ENCODE data around the gene CSNK2A1.
A peak's percentile ranks its signal among the peaks of the same experiment; 100 is the strongest.
"Not testable (repeated sequence)": the region's sequence is repeated elsewhere in the genome, so short reads cannot be mapped to it uniquely, and the experiment has no call there.

Gene CSNK2A1

DNA sequence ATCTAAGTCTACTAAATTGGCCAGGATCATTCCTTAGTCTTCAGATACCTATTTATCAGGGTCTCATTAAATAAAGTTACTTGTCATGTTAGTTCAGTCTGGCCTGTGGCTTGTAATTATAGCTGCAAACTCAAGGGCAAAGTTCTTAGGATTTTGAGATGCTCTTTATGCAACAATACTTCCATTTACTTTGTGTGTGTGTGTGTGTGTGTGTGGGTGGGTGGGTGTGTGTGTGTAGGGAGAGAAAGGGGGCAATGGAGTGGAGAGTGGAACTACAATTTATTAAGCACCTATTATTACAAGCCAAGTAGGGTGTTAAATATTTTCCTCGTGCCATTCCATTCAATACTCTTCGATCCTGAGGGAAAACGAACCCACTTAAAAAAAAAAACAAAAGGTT, 63.5 kb downstream of the CSNK2A1 start:
- no peak for DNase-seq

DNA sequence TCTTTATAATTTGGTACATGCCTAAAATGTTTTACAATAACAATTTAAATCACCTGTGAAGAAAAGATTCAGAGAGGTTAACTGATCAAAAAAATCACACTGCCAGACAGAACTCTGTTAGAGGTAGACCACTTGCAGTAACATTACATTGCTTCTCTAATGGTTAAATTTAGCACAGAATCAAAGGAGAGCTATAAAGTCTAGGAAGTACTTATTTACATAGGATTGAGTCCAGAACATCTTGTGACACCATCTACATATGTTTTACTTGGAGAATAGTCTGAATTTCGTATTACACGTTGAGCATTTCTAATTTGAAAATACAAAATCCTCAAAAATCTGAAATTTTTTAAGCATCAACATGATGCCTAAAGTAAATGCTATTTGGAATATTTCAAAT, 64.1 kb downstream of the CSNK2A1 start:
- no peak for DNase-seq

DNA sequence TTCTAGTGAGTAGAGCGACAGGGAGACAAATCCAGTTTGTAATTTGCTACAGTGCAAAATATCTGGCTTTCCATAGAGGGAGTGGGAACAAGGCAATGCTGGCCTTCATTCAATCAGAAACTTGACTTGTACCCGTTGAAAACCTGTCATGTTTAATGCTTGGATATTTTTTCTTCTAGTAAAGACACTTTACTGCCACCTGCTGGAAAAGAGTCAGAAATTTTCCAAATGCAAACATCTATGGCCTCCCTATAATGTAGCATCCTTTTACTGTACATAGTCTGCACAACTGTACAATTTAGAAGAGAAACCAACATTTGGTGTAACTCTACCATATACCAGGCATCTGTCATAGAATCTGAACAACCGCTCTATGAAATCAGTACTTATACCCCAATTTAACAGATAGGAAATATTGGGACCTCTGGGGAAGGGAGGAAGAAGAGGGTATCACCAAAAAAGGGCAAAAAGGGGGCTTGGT, 64.6 kb downstream of the CSNK2A1 start:
- peak; percentile 82 for DNase-seq

DNA sequence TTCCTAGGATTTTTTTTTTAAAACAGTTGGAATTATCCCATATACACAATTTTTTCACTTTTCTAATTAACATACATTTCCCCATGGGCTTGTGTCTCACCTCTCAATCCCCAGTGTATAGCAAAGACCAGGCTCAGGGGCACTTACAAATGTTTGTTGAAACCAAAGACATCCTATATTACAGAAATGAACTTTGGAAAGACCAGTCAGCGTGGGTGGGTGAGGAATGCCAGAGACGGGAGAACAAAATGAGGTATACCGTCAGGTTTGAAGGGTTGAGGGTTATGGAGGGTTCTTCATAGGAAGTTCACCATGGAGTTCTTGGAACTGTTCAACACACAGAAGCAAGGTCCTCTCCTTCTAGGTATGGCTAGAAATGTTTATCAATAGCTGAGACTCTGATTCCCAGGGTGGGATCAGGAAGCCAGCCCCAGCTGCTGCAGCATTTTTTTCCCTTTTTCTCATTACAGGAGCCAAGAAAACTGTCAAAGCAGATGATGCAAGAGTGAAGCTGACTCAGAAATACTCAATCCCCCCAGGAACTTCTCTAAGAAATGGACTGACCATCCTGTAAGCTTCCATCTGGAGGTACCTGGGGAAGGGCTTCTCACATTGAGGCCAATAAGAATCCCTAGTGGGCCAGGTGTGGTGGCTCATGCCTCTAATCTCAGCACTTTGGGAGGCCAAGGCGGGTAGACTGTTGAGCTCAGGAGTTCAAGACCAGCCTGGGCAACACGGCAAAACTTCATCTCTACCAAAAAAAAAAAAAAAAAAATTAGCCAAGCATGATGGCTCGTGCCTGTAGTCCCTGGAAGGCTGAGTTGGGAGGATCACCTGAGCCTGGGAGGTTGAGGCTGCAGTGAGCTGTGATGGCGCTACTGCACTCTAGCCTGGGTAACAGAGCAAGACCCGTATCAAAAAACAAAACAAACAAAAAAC, 65.3 kb downstream of the CSNK2A1 start:
- no peak for DNase-seq

DNA sequence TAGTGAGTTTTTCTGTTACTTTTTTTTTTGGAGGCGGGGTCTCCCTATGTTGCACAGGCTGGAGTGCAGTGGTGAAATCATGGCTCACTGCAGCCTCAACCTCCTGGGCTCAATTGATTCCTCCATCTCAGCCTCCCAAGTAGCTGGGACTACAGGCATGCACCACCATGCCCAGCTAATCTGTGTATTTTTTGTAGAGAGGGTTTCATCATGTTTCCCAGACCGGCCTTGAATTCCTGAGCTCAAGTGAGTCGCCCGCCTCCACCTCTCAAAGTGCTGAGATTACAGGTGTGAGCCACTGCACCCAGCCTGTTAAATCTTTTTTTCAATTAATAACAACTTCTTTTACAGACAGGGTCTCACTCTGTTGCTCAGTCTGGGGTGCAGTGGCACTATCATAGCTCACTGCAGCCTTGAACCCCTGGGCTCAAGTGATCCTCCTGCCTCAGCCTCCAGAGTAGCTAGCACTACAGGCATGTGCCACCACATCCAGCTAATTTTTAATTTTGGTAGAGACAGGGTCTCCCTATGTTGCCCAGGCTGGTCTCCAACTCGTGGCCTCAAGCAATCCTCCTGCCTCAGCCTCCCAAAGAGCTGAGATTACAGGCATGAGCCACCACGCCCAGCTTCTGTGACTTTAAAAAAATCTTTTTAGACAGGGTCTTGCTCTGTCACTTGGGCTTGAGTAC, 66.9 kb downstream of the CSNK2A1 start:
- not testable (repeated sequence) for DNase-seq

DNA sequence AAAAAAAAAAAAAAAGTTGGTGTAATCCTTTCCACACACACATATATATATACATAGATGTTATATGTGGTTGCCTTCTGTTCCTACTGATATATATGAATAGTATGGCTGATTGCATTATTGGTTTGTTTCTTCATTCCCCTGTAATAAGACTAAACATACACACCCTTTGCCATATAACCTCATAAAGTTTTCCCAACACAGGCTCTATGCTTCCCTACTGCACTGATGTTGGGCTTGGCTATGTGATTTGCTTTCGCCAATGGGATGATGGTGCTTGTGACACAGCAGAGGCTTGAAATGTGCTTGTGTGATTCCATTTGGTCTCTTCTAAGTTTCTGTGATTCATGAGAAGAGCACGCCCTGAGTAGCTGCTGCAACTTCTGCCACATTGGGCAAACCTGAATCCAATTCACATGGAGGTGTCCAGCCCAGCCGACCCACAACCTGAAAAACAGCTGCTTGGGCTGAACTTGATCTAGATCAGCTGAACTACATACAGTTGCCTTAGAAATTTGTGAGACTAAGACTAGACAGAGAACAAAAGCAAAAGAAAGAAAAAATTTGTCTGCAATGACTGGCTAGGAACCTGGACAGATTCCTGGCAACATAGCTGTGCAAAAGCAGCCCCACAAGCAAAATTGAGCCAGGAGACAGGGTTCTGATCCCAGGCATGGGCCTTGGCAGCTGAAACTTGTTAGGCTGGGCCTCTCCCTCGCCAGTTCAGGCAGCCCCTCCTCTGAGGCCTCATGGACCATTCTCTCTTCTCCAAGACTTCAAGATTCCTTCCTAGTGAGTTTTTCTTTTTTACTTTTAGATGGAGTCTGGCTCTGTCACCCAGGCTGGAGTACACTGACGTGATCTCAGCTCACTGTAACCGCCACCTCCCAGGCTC, 67.9 kb downstream of the CSNK2A1 start:
- no peak for DNase-seq

DNA sequence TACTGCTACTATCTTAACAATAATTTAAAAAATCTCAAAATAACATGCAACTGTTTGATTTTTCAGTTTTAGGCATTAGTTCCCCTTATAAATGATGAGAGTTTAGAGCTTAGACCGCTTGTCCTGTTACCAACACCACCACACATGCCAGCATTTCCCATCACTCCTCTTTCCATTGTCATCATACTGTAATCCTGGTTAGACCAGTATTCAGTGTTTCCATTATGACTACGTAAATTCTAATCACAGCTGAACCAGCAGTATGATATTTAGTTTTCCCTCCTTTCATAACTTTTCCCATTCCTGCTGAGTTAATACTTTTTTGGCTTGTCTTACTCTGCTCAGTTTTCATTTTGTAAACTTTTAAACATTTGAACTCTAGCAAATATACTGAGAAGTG, 69.0 kb downstream of the CSNK2A1 start:
- DNase-seq = no peak

DNA sequence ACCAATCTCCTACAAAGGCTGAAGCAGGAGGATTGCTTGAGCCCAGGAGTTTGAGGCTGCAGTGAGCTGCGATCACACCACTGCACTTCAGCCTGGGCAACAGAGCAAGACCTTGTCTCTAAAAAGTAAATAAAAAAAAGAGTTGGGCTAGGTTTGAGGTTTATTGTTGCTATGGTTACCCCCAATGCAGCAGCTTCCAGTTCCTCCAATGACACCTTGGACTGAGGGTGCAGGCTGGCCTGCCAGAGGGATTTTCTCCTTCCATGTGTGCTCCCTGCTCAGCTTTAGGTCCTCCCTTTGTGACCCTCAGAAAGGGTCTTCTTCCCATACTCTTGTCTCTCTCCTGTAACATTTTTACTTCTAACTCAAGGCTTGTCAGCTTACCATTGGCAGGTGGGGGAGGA, 70.7 kb downstream of the CSNK2A1 start:
- DNase-seq = no peak

DNA sequence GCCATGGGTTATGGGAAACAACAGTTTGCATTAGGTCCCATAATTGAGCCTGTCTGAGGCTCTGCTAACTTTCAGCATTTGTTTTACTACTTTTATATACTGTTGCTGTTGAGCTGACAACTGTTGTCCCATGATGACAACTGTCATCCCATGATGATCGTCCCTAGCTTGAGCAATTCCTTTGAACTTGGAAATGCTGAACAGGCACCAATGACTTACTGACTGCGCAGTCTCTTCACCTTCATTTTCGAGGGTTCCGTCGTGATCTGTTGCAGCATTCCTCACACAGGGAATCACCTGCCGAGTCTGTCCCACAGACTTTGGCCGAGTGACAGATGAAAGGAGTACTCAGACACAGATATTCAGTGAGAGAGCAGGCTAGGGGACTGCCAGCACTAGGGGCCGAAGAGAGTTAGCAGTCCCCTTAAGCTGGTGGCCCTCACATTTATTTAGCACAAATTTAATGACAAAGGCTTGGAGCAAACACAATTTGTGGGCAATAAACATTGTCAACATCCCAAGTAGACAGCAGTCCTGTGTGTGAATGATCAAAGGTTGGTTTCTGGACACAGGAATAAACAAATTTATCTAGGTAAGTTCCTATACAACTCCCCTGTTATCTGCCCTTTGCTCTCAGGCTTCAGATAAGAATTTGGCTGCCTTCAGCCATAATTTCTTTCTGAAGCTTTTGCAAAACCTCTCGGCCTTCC, 71.3 kb downstream of the CSNK2A1 start:
- no peak for DNase-seq

DNA sequence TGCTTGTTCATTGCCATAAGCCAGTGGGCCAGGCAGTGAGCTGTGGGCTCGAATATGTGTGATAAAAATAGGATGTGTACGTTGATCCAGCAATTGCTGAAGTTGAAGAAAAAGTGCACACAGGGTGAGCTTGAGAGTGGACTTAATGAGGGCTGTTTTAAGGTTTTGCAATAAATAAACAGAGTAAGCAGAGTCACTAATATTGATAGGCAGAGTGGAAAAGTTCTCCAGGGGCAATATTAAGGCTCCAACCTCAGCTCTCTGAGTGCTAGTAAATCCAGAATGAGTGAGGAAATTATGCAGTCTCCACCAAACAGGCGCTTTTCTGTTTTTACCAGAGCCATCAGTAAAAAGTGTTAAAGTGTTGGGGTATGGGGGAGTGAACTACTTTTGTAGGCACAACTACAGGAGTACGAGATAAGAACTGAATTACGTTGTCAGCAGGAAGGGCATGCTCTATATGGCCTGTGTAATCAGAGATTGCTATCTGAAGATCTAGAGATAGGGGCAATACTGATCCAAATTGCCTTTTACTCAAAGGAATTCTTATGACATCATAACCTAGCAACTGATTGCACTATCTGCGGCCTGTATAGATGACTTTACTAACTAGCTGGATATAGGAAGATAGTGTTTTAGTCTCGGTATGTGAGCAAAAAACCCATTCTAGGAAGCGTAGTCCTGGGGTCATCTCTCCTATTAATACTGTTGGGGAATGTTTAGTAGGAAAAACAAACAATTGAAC, 73.7 kb downstream of the CSNK2A1 start:
- no peak for DNase-seq

DNA sequence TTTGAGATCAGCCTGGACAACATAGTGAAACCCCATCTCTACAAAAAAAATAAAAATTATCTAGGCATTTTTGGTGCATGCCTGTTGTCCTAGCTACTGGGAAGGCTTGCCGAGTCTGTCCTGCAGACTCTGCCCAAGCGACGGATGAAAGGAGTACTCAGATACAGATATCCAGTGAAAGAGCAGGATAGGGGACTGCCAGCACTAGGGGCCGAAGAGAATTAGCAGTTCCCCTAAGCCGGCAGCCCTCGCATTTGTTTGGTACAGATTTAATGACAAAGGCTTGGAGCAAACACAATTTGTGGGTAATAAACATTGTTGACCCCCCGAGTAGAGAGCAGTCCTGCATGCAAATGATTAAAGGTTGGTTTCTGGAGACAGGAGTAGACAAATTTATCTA, 75.8 kb downstream of the CSNK2A1 start:
- DNase-seq = no peak

DNA sequence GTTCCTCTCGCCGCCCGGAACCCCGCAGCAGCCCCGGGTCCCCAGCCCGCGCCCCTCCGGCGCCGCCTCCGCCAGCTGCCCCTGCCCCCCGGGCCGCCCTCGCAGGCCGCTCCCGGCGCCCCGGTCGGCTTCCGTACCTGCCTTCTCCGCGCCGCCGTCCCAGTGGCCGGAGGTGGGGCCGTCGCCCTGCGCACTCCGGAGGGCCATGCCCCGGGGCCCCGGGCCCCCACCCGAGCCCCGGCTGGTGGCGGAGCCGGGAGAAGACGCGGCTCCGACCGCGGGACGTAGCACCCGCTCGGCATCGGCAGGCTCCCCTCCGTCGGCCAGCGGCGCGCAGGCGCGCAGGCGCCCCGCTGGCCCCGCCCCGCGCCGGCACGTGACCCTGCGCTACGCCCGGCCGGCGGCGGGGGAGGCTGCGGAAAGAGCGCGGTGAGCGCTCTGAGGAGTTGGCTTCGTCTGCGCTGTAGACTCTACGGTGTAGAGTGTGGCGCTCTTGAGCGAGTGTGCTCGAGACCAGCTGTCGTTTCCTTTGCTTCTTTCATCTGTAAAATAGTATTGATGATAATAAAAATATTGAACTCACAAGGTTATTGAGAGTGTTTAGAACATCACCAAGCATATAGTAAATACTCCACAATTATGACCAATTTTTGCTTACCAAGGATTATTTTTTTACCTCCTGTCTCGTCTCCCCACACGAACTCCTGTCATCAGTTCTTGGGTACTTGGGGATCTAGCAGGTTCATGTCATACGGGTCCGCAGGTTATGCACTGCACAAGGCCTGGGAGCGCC, 81.2 kb downstream of the CSNK2A1 start, which contains the start of gene TBC1D20:
TBC1D20 (minus strand) TSS at position 335 of the 793 bp plus-strand sequence; CDS start at position 207, 128 bp downstream.
- peak; percentile 89 for DNase-seq

DNA sequence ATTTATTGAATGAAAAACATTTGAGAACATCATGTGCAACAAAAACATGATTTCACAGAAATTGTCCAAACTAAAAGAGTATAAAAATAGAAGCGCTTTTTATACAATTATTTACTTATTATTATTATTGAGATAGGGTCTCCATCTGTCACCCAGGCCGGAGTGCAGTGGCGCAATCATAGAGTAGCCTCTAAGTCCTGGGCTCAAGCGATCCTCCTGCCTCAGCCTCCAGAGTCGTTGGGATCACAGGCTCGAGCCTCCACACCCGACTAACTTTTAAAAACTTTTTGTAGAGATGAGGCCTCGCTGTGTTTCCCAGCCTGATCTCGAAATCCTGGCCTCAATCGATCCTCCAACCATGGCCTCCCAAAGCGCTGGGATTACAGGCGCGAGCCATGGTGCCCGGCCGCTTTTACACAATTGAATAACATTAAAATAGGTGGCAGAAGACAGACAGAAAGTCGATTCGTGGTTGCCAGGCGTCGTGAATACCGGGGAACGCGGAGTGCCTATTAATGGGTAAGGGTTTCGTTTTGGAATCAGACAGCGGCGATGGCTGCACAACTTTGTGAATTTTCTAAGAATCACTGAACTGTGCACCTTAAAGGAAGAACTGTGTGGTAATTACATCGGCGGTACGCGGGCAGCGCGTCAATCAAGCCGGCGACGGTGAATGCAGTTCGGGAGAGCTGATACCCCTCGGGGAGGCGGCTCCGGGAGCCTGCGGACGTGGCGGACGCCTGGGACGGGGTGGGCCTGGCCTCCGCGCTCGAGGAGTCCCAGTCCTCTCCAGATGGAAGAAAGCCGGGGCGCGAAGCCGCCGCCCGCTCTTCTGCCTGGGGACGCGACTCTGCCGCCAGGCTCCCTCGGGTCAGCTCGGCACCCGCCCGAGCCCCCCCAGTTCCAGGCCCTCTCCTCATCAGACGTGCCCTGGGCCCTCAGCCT, 82.1 kb downstream of the CSNK2A1 start:
- DNase-seq = peak; percentile 46

DNA sequence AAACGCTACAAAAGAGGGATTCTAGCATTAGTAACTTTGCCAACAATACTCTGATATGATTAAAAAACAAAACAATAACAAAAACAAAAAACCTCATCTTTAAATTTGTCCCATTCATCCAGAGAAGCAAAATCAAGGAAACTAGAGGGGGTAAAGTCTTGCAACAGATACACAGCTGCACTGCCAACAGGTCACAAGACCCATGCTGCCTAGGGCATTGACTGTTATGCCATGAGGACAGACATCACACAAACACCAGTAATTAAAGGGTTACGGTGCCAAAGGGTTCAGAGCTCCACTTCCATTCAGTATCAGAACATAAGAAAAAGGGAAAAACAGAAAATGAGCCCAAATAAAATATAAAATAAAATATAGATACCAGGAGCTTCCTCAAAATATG, 82.9 kb downstream of the CSNK2A1 start:
- DNase-seq = no peak

DNA sequence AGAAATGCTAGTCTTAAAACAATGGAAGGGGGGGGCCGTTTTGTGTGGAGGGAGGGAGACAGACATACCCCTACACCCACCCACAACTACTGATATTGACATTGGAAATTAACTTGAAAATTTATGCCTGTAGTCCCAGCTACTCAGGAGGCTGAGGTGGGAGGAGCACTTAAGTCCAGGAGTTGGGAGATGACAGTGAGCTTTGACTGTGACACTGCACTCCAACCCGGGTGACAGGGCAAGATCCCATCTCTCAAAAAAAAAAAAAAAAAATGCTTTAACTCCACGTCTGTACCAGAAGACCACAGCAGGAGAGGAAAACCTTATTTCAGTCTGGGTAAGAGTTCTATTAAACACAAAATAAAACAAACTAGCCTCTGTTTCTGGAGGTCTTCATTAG, 83.4 kb downstream of the CSNK2A1 start:
- DNase-seq = no peak

DNA sequence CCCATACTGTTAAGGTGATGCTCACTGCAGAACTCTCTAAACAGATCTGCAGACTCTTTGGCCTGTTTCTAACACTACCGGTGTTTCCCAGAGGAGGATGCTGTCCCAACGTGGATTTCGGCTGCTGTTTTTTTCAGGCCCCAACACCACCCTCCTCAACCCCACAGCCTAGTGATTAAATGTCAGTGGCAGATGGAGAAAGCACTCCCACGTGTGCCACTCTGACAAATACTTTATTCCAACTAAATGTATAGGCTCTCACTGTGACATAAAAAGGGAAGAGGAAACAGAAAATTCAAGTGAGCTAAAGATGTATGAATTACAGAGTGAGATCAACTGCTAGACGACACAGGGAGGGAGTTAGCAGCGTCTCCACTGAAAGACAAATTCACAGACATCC, 84.8 kb downstream of the CSNK2A1 start:
- no peak for DNase-seq

DNA sequence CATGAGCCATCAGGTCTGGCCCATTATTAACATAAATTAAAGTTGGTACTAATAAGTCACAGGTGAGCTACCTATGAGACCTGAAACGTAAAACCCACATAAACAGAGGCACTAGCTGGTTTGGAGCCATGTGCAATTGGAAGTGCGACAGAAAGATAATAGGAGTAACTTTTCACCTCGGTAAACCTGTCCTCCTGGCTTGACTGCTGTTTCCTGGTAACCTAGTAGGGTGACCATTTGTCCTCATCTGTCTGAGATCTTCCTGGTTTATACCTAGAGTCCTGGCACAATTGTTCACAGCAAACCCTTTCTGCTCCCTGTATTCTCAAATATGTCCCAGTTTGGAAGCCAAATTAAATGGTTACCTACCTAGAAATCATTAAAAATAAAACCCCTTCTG, 88.6 kb downstream of the CSNK2A1 start:
- DNase-seq = no peak

DNA sequence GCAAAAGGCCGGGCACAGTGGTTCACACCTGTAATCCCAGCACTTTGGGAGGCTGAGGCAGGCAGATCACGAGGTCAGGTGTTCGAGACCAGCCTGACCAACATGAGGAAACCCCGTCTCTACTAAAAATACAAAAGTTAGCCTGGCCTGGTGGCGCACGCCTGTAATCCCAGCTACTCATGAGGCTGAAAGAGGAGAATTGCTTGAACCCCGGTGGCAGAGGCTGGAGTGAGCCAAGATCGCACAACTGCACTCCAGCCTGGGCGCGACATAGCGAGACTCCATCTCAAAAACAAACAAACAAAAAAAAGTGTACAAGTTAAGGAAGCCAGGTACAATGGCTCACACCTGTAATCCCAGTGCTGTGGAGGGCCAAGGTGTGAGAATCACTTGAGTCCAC, 91.6 kb downstream of the CSNK2A1 start:
- DNase-seq = not testable (repeated sequence)
